ENCODE measurements around the gene ZBTB25. TPM values are rescaled to one million over a fixed set of nuclear protein-coding genes. Genes with fewer than 3 reads are reported as not detected.

ZBTB25 gene
- total RNA-seq, 2 experiments from 2014 or later: 51.2 to 55.3 TPM

DNA sequence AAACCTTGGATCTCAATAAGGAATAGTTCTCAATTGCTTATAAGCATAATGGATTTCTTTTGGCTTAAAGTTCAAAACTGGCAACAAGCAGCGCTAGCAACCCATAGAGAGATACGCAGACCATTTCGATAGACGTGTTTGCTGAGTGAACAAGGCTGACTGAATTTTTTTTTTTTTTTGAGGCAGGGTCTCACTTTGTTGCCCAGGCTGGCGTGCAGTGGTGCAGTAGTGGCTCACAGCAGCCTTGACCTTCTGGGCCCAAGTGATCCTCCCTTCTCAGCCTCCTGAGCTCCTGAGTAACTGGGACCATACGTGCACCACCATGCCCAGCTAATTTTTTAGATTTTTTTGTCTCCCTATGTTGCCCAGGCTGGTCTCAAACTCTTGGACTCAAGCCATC, 39.8 kb downstream of the ZBTB25 start:
- POLR2A ChIA-PET: interaction anchor here (0.7 kb wide), 1 partner anchor 49 kb away, joined by 4 read pairs; no protein-coding TSS in a partner anchor
- Mint-ChIP-seq H3K27ac (no peak overlapping the region), H3K4me3 (no peak overlapping the region), H3K9me3 (no peaks in the 10 kb centered on the region), H3K36me3 (peaks cover 20% of the 10 kb centered on the region), H3K4me1 (peaks cover 29% of the 10 kb centered on the region), H3K27me3 (peaks cover 2% of the 10 kb centered on the region)
- ATAC-seq (ENCODE audit: low read depth): no peak
- no peak for DNase-seq

DNA sequence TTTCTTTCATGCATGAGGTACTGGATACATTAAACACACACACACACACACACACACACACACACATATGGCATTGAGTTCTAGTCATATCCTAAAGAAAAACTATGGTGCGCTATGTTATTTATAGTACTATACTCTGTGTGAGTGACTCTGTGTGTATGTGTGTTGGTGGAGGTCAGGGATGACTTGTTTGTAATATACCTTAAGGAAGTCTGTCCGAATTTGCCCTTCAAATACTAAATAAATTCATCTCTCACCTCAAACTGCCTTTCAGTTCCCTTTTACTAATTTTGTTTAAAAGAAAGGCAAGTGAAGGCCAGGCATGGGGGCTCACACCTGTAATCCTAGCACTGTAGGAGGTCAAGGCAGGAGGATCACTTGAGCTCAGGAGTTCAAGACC, 40.4 kb downstream of the ZBTB25 start:
- peaks cover 19% of the 10 kb centered on the region for H3K36me3 Mint-ChIP-seq
- H3K4me3 Mint-ChIP-seq: no peak overlapping the region
- no peaks in the 10 kb centered on the region for H3K9me3 Mint-ChIP-seq
- POLR2A ChIA-PET: interaction anchor here (1.2 kb wide), 1 partner anchor 14 kb away, joined by 3 read pairs; no protein-coding TSS in a partner anchor
- H3K27me3 Mint-ChIP-seq: peaks cover 2% of the 10 kb centered on the region
- no peak for ATAC-seq (ENCODE audit: low read depth)
- H3K4me1 Mint-ChIP-seq: peaks cover 23% of the 10 kb centered on the region
- no peak for DNase-seq
- H3K27ac Mint-ChIP-seq: no peak overlapping the region

DNA sequence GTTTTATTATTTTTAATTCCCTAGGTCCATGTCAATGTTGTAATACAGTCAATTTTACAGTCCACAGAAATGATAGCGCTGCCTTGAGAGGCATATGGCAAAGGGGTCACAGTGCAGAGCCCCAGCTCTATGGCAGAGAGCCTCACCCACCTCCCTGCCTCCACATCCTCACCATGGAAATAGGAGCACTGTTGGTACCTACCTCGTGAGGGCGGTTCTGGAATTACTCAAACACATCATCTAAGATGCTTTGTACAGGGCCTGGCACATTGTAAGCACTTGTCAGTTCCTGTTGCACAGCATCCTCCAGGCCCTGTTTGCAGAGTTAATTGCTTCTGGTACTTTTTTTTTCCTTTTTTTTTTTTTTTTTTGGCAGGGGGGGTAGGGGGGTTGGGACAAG, 42.4 kb downstream of the ZBTB25 start:
- POLR2A ChIA-PET: no interaction called here
- Mint-ChIP-seq H3K36me3 (peaks cover 20% of the 10 kb centered on the region), H3K4me3 (no peak overlapping the region), H3K9me3 (no peaks in the 10 kb centered on the region), H3K27me3 (peaks cover under 1% of the 10 kb centered on the region), H3K27ac (peak overlapping the region; percentile 62), H3K4me1 (peaks cover 13% of the 10 kb centered on the region)
- ATAC-seq (ENCODE audit: low read depth) (no peak), DNase-seq (no peak)

DNA sequence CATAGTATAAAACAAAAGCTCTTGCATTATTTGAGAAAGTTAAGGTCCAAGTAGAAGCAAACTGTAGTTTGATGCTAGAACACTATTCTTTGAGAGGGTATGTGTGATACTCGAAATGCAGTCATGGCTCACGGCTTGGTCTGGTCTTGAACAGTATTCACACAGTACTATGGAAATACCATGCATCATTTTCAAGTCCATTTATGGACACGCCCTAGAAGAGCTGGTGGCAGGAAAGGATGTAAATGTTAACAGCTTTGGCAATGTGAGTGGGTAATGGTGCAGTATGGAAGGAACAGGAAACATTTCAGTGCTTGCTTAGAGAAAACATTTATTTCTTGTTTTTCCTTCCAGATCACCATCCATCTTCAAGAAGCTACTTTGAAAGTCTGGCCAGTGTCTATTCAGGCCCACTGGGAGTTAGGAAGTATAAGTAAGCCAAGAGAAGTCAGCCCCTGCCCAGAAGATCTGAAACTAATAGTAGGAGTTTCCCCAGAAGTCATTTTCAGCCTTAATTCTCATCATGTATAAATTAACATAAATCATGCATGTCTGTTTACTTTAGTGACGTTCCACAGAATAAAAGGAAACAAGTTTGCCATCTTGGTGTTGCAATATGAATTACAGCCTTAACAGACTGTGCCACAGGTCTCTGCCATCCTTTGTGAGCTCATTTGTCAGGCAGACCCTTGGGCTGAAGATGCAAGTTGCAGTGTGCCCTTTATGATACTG, 44.1 kb downstream of the ZBTB25 start:
- H3K4me3 Mint-ChIP-seq: no peak overlapping the region
- peaks cover 9% of the 10 kb centered on the region for H3K4me1 Mint-ChIP-seq
- H3K27me3 Mint-ChIP-seq: no peaks in the 10 kb centered on the region
- no peaks in the 10 kb centered on the region for H3K9me3 Mint-ChIP-seq
- peaks cover 26% of the 10 kb centered on the region for H3K36me3 Mint-ChIP-seq
- no peak for ATAC-seq (ENCODE audit: low read depth)
- H3K27ac Mint-ChIP-seq: peak overlapping the region; percentile 28
- POLR2A ChIA-PET: interaction anchor here (0.5 to 1.2 kb wide), 2 partner anchors 43 to 107 kb away, joined by 3 read pairs; no protein-coding TSS in a partner anchor
- no peak for DNase-seq

DNA sequence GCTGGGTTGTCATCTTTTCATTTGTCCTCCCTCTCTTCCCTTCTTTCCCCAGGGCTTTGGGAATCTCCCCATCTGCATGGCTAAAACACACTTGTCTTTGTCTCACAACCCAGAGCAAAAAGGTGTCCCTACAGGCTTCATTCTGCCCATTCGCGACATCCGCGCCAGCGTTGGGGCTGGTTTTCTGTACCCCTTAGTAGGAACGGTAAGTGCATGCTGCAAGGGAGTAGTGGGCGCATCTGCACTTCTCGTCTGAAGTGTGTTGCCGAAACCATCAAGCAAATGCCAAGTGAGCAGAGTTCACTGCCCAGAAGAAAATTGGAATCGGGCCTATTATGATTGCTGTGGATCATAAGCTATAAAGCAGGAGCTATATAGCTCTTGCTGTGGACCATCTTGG, 49.0 kb downstream of the ZBTB25 start:
- peaks cover 33% of the 10 kb centered on the region for H3K36me3 Mint-ChIP-seq
- no peaks in the 10 kb centered on the region for H3K27me3 Mint-ChIP-seq
- ATAC-seq (ENCODE audit: low read depth) (no peak), DNase-seq (no peak)
- H3K4me3 Mint-ChIP-seq: no peak overlapping the region
- H3K27ac Mint-ChIP-seq: no peak overlapping the region
- no peaks in the 10 kb centered on the region for H3K9me3 Mint-ChIP-seq
- peaks cover 16% of the 10 kb centered on the region for H3K4me1 Mint-ChIP-seq
- POLR2A ChIA-PET: no interaction called here

DNA sequence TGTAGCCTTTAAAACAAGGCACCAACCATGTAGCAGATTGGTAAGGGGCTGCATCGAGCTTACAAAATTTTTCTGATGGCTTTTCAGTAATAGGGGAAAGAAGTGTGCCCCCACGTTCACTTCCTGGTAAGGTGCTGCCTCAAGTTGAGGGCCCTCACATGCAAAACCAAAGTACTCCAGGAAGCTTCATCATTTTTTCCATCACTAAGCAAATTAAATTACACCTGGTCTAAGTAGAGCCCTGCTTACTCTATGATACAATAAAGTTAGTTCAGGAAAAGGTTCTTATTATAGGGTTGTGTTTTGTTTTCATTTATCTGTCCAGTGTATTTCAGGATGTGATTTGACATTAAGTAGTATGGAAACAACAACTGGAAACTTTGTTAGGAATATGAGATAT, 53.4 kb downstream of the ZBTB25 start:
- no peak for DNase-seq
- H3K27me3 Mint-ChIP-seq: no peaks in the 10 kb centered on the region
- POLR2A ChIA-PET: interaction anchor here (1.3 kb wide), 1 partner anchor 12 kb away, joined by 3 read pairs; no protein-coding TSS in a partner anchor
- H3K4me1 Mint-ChIP-seq: peaks cover 20% of the 10 kb centered on the region
- no peaks in the 10 kb centered on the region for H3K9me3 Mint-ChIP-seq
- H3K36me3 Mint-ChIP-seq: peaks cover 23% of the 10 kb centered on the region
- H3K27ac Mint-ChIP-seq: no peak overlapping the region
- H3K4me3 Mint-ChIP-seq: no peak overlapping the region
- ATAC-seq (ENCODE audit: low read depth): peak; percentile 30

DNA sequence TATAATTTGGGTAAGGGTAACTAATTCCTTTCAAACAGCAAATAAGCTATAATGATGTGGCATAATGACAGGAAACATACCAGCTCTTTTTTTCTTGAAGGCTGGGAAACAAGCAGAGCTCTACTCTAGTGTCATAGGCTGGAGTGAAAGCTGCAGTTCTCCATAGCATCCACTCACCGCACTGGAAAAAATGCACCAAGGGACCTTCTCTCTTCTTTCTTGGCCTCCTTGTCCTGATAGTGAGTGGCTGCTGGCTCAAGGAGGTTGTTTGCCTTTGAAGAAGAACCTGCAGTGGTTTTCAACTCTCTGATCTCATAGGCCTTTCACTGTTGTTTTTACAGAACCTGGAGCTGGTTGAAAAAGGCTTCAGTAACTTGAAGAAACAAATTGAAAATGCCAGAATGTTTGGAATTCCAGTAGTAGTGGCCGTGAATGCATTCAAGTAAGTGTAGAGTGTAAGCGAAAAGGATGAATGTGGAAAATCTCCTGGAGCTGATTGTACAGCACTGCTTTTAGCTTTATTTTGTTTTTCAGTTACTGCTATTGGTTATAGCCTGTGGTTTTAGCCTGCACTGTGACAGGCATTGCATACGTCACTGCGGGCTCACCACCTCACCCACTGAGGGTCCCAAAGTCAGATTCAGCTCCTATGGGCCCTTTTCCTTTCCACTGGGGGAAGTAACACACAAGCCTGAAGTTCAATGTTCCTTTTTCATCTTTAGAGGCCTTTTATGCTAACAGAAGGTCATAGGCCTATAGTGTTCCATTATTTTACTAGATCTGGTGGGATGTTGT, 55.6 kb downstream of the ZBTB25 start:
- peaks cover 33% of the 10 kb centered on the region for H3K36me3 Mint-ChIP-seq
- peak; percentile 29 for ATAC-seq (ENCODE audit: low read depth)

DNA sequence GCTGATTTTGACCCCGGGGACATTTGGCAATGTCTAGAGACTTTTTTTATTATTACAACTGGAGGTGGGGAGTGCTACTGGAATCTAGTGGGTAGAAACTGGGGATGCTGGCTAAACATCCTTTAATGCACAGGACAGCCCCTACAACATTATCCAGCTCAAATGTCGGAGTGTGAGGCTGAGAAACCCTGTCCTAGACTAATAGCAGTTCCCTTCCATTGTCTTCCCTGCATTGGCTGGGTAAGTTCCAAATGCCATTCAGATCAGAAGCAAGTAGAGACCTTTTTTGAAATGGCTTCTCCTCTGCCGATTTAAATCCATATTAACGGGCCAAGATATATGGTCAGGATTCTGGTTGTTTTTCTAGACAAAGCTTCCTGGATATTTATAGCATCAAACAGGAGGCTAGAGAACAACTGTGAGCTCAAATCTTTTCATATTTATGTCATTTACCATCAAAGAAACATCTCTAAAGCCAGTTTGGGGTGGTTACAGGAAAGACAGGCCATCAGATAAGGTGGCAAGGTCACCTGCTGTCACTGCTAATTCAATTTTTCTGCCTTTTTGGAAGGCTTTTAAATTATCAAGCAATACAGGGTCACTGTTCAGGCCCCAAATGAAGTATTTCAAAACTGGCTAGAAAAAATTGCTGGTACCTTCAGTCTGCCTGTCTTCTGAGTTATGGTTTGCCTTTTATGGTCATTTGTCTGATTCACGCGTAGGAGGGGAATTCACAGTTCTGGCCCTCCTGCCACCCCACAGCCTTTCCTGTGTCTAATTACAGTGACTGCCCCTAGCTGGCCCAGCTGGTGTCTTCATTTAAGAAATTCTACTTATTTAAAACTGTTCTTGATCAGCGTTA, 58.4 kb downstream of the ZBTB25 start:
- peak overlapping the region; percentile 30 for H3K4me3 Mint-ChIP-seq
- no peaks in the 10 kb centered on the region for H3K9me3 Mint-ChIP-seq
- POLR2A ChIA-PET: interaction anchor here (0.6 to 1.5 kb wide), 3 partner anchors 60 to 445 kb away, joined by 3 to 8 read pairs (median 6); no protein-coding TSS in a partner anchor
- peak; percentile 79 for ATAC-seq (ENCODE audit: low read depth)
- peaks cover 34% of the 10 kb centered on the region for H3K36me3 Mint-ChIP-seq
- DNase-seq: no peak
- H3K27me3 Mint-ChIP-seq: no peaks in the 10 kb centered on the region
- H3K27ac Mint-ChIP-seq: peak overlapping the region; percentile 82
- H3K4me1 Mint-ChIP-seq: peaks cover 30% of the 10 kb centered on the region

More for the DNA sequence above, 55.6 kb downstream of the ZBTB25 start:
- POLR2A ChIA-PET: interaction anchor here (1.0 to 1.4 kb wide), 2 partner anchors 8 to 18 kb away, joined by 3 read pairs; no protein-coding TSS in a partner anchor
- Mint-ChIP-seq H3K27ac (peak overlapping the region; percentile 41), H3K4me3 (no peak overlapping the region), H3K9me3 (no peaks in the 10 kb centered on the region), H3K4me1 (peaks cover 34% of the 10 kb centered on the region), H3K27me3 (no peaks in the 10 kb centered on the region)
- DNase-seq: no peak

DNA sequence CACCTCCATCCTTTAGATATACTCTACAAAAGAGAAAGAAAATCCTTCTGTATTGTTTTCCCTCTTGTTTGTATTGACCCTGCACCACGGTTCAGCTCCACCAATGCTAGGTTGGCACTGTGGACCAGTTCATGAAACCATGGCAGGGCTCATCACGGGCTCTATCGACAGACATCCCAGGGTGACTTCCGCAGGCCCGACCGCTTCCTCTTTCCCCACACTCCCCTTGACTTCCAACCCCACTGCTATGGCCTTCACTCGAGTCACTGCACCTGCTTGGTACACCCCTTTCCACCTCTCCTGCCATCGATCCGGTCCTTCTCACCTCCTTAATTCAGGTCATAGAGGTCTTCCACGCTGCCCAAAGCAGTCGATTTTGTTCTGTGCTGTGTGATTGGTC, 59.5 kb downstream of the ZBTB25 start:
- H3K36me3 Mint-ChIP-seq: peaks cover 35% of the 10 kb centered on the region

DNA sequence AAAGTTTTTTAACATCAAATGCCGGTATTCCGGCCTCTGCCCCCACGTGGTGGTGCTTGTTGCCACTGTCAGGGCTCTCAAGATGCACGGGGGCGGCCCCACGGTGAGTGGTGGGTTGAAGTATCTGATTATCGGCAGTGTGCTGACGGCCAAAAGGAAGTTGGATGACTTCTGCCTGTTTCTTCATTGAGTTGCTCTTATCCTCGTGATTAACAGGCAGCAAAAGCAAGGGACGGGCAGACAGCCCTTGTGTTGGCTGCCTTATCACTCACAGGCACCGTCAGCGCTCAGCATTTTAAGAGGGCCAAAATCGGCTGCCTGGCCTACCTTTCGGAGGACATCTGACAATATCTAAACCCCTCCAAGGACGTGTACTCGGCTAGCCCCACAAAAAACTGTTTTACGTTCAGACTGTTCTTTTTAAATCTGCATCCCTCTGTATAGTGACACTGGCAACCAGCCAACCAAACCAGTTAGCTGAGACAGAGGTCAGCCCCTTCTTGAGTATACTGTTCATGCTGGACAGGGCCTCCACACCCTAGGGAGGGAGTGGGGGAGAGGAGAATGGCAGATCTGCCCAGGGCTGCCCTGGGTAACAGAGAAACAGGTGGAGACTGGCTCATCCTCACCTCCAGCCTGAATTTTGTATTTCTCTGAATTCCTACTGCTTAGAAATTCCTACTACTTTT, 61.2 kb downstream of the ZBTB25 start:
- POLR2A ChIA-PET: interaction anchor here (0.6 kb wide), 1 partner anchor 8 kb away, joined by 4 read pairs; no protein-coding TSS in a partner anchor
- DNase-seq (no peak), ATAC-seq (ENCODE audit: low read depth) (no peak)
- Mint-ChIP-seq H3K27me3 (no peaks in the 10 kb centered on the region), H3K4me1 (peaks cover 33% of the 10 kb centered on the region), H3K36me3 (peaks cover 42% of the 10 kb centered on the region), H3K9me3 (no peaks in the 10 kb centered on the region), H3K27ac (no peak overlapping the region), H3K4me3 (no peak overlapping the region)

More for the DNA sequence above, 59.5 kb downstream of the ZBTB25 start:
- POLR2A ChIA-PET: no interaction called here
- ATAC-seq (ENCODE audit: low read depth) (no peak), DNase-seq (no peak)
- Mint-ChIP-seq H3K27ac (peak overlapping the region; percentile 82), H3K27me3 (no peaks in the 10 kb centered on the region), H3K4me1 (peaks cover 28% of the 10 kb centered on the region), H3K9me3 (no peaks in the 10 kb centered on the region), H3K4me3 (no peak overlapping the region)

DNA sequence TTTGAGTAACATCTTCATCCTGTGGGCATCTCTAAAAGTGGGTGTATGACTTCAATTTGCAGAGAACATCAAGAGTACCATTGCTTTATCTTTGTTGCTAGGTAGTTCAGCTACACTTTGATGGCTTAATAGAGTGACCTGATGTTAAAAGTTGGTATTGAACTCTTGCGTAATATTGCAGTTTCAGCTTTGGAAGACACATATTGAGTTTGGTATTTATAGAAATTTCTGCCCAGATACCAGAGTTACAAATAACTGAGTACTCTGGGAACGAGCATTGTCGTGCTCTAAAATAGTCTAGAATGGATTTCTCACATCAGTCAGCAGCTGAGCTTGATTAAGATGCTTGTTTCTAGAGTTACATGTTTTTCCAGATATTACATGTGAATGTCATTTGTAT, 63.1 kb downstream of the ZBTB25 start:
- Mint-ChIP-seq H3K27ac (no peak overlapping the region), H3K4me3 (no peak overlapping the region), H3K4me1 (peaks cover 32% of the 10 kb centered on the region), H3K9me3 (no peaks in the 10 kb centered on the region), H3K36me3 (peaks cover 46% of the 10 kb centered on the region), H3K27me3 (no peaks in the 10 kb centered on the region)
- no peak for ATAC-seq (ENCODE audit: low read depth)
- POLR2A ChIA-PET: interaction anchor here (1.0 kb wide), 1 partner anchor 8 kb away, joined by 3 read pairs; no protein-coding TSS in a partner anchor
- no peak for DNase-seq

DNA sequence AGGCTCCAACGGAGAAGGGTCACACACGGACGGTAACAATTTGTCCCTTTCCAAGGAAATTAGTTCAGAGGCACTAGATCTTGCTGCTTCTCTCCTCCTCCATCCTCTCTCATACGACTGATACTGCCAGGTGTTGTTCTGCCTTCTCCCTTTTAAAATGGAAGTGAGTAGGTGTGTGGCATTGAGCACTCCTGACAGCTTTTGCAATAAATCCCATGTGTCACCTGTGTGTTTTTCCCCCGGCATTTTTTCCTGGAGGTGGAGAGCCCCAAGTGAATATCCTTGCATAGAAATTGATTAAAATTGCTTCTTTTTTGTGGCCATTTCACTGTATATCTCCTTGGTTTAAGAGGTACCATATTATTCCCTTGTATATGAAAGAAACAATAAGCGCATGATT, 64.5 kb downstream of the ZBTB25 start:
- DNase-seq (no peak), ATAC-seq (ENCODE audit: low read depth) (no peak)
- Mint-ChIP-seq H3K9me3 (no peaks in the 10 kb centered on the region), H3K36me3 (peaks cover 47% of the 10 kb centered on the region), H3K4me1 (peaks cover 20% of the 10 kb centered on the region), H3K27ac (peak overlapping the region; percentile 47), H3K27me3 (no peaks in the 10 kb centered on the region), H3K4me3 (no peak overlapping the region)
- POLR2A ChIA-PET: interaction anchor here (1.0 kb wide), 1 partner anchor 9 kb away, joined by 3 read pairs; no protein-coding TSS in a partner anchor

Measured in activated naive CD8-positive, alpha-beta T cell treated with anti-CD3 and anti-CD28 coated beads, Interleukin-2, amount 10 ng/mL, durations not matched to agents 7 days and 5 days (primary cell).